ENCODE measurements around the gene EIF1.

Gene EIF1

DNA sequence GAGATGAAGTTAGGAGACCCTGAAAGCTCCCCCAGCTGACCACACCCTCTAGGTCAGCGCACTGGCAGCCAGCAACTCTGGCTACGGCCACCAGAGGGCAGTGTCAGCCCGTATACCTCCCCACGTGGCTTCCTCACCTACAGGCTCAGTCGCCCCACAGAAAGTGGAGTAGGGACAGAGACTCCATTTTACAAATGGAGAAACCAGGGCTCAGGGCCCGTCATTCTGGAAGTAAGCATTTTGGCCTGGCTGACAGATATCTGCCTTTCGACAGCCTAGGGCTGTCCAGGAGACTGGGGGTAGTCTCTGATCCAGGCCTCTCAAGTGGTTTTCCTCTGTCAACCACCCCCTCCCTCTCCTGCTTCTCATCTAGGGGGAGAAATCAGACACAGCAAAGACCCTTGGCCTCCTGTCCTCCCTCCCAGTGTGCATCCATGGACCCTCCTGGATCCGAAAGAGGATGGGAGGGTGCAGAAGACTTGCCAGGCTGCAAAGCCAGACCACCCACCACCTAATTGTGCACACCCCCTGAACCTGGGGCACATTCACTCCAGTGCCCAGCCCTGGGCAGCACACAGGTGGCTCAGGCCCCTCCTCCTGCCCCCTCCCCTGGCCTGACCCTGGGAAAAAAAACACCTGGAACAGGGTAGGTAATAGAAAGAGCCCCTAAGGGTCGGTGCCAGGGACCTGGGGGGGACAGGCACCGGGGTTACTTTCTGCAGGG, 49.6 kb downstream of the EIF1 start:
- TF ChIP-seq NFIC (IDR thresholded peaks at IDR 0.05): no peak
- TF ChIP-seq, protein P1, sequence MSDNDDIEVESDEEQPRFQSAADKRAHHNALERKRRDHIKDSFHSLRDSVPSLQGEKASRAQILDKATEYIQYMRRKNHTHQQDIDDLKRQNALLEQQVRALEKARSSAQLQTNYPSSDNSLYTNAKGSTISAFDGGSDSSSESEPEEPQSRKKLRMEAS (IDR thresholded peaks at IDR 0.05): peak; percentile 96
- no peak for TF ChIP-seq TAF1 (IDR thresholded peaks at IDR 0.05; ENCODE audit: low read depth)
- peak; percentile 46; the same call in 1 of the 2 replicates for TF ChIP-seq TCF12 (IDR thresholded peaks at IDR 0.05; ENCODE audit: low read depth)
- TF ChIP-seq CEBPB (IDR thresholded peaks at IDR 0.05): no peak
- TF ChIP-seq, protein P2, sequence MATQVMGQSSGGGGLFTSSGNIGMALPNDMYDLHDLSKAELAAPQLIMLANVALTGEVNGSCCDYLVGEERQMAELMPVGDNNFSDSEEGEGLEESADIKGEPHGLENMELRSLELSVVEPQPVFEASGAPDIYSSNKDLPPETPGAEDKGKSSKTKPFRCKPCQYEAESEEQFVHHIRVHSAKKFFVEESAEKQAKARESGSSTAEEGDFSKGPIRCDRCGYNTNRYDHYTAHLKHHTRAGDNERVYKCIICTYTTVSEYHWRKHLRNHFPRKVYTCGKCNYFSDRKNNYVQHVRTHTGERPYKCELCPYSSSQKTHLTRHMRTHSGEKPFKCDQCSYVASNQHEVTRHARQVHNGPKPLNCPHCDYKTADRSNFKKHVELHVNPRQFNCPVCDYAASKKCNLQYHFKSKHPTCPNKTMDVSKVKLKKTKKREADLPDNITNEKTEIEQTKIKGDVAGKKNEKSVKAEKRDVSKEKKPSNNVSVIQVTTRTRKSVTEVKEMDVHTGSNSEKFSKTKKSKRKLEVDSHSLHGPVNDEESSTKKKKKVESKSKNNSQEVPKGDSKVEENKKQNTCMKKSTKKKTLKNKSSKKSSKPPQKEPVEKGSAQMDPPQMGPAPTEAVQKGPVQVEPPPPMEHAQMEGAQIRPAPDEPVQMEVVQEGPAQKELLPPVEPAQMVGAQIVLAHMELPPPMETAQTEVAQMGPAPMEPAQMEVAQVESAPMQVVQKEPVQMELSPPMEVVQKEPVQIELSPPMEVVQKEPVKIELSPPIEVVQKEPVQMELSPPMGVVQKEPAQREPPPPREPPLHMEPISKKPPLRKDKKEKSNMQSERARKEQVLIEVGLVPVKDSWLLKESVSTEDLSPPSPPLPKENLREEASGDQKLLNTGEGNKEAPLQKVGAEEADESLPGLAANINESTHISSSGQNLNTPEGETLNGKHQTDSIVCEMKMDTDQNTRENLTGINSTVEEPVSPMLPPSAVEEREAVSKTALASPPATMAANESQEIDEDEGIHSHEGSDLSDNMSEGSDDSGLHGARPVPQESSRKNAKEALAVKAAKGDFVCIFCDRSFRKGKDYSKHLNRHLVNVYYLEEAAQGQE (IDR thresholded peaks at IDR 0.05; ENCODE audit: low read depth): no peak
- TF ChIP-seq RAD21 (IDR thresholded peaks at IDR 0.05; ENCODE audit: low read depth): peak; percentile 98
- TF ChIP-seq, protein P3, sequence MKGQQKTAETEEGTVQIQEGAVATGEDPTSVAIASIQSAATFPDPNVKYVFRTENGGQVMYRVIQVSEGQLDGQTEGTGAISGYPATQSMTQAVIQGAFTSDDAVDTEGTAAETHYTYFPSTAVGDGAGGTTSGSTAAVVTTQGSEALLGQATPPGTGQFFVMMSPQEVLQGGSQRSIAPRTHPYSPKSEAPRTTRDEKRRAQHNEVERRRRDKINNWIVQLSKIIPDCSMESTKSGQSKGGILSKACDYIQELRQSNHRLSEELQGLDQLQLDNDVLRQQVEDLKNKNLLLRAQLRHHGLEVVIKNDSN (IDR thresholded peaks at IDR 0.05): 0 out of 2 replicates have a peak, but pooled peaks have one; percentile 58
- no peak for TF ChIP-seq EP300 (IDR thresholded peaks at IDR 0.05; ENCODE audit: borderline replicate concordance)
- no peak for TF ChIP-seq EGR1 (IDR thresholded peaks at IDR 0.05)
- TF ChIP-seq TEAD4 (IDR thresholded peaks at IDR 0.05): no peak
- TF ChIP-seq ZBTB7A (IDR thresholded peaks at IDR 0.05; ENCODE audit: low read depth): no peak
- TF ChIP-seq YY1 (IDR thresholded peaks at IDR 0.05; ENCODE audit: low read depth): peak; percentile 76

DNA sequence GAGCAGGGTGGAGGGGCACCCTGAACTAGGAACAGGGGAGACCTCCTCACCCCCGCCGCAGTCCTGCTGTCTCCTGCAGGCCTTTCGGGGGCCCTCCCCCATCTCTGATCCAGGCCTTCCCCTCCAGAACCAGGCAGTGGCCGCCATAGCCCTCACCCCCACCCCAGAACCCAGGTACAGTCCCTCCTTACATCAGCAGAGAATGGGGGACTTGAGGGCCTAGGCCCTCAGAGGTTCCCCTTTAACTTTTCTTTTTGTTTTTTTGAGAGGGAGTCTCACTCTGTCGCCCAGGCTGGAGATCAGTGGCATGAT, 50.1 kb downstream of the EIF1 start:
- TF ChIP-seq TEAD4 (IDR thresholded peaks at IDR 0.05): no peak
- no peak for TF ChIP-seq YY1 (IDR thresholded peaks at IDR 0.05; ENCODE audit: low read depth)
- no peak for TF ChIP-seq EGR1 (IDR thresholded peaks at IDR 0.05)
- no peak for TF ChIP-seq TCF12 (IDR thresholded peaks at IDR 0.05; ENCODE audit: low read depth)
- TF ChIP-seq RAD21 (IDR thresholded peaks at IDR 0.05; ENCODE audit: low read depth): no peak
- no peak for TF ChIP-seq CEBPB (IDR thresholded peaks at IDR 0.05)
- TF ChIP-seq, protein P3 (IDR thresholded peaks at IDR 0.05): no peak
- TF ChIP-seq, protein P1 (IDR thresholded peaks at IDR 0.05): no peak
- TF ChIP-seq TAF1 (IDR thresholded peaks at IDR 0.05; ENCODE audit: low read depth): no peak
- no peak for TF ChIP-seq CREB1 (IDR thresholded peaks at IDR 0.05; ENCODE audit: low read depth)
- no peak for TF ChIP-seq ZBTB7A (IDR thresholded peaks at IDR 0.05; ENCODE audit: low read depth)
- TF ChIP-seq NFIC (IDR thresholded peaks at IDR 0.05): no peak

DNA sequence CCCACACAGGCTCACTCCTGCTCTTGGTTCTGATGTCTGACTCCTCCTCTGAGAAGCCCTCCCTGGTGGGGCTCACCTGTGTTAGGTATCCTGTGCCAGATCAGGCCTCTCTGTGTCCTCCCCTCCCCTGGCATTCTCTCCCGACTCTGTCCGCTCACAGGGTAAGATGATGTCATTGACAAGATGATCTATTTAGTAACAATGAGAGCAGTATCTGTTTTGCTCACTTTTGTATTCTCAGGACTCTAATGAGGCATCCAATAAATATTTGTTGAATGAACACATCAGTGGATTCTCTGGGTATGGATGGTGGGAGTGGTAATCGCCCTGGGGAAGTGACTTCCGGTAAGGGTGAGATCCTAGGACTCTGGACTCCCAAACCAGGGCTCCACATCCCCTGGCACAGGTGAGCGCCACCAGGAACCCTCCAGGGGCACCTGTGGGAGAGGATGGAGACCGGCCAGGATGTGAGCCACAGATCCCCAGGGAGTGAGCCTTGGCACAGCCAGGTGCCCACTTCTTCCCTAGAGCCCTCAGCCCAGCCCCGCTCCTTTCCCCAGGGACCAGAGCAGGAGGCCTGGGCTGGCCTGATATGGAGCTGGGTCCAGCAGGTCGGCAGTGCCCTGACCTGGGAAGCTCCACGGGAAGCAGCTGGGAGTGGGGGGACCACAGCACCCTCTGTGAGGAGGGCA, 51.1 kb downstream of the EIF1 start:
- TF ChIP-seq EGR1 (IDR thresholded peaks at IDR 0.05) (no peak), RAD21 (IDR thresholded peaks at IDR 0.05; ENCODE audit: low read depth) (no peak), TCF12 (IDR thresholded peaks at IDR 0.05; ENCODE audit: low read depth) (no peak), NFIC (IDR thresholded peaks at IDR 0.05) (no peak), FOXM1 (IDR thresholded peaks at IDR 0.05; ENCODE audit: borderline replicate concordance, low read depth) (no peak), ZBTB7A (IDR thresholded peaks at IDR 0.05; ENCODE audit: low read depth) (no peak), CREB1 (IDR thresholded peaks at IDR 0.05; ENCODE audit: low read depth) (no peak), CEBPB (IDR thresholded peaks at IDR 0.05) (no peak), TAF1 (IDR thresholded peaks at IDR 0.05; ENCODE audit: low read depth) (no peak)
- TF ChIP-seq, protein P1 (IDR thresholded peaks at IDR 0.05): no peak
- TF ChIP-seq, protein P2 (IDR thresholded peaks at IDR 0.05; ENCODE audit: low read depth): no peak
- TF ChIP-seq, protein P3 (IDR thresholded peaks at IDR 0.05): no peak

DNA sequence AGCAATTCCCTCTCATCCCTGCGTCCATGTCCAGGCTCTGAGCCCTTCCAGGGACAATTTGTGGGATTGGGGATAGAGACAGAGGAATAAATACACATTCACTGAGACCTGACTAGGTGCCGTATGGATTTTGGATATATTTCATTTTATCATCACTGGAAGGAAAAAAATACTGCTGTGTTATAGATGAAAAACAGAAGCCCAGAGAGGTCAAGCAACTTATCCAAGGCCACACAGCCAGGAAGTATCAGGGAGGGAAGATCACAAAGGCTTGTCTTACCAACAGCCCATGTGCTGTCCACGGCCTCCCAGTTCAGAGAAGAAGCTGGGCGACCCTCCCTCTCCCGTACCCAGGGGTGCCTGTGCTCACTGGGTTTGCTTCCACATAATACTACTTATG, 51.8 kb downstream of the EIF1 start:
- TF ChIP-seq CREB1 (IDR thresholded peaks at IDR 0.05; ENCODE audit: low read depth): no peak
- no peak for TF ChIP-seq FOXM1 (IDR thresholded peaks at IDR 0.05; ENCODE audit: borderline replicate concordance, low read depth)
- TF ChIP-seq CEBPB (IDR thresholded peaks at IDR 0.05): no peak
- no peak for TF ChIP-seq TCF12 (IDR thresholded peaks at IDR 0.05; ENCODE audit: low read depth)
- TF ChIP-seq TAF1 (IDR thresholded peaks at IDR 0.05; ENCODE audit: low read depth): 0 out of 2 replicates have a peak, but pooled peaks have one; percentile 20
- TF ChIP-seq, protein P1 (IDR thresholded peaks at IDR 0.05): no peak
- TF ChIP-seq RAD21 (IDR thresholded peaks at IDR 0.05; ENCODE audit: low read depth): no peak

Measured in Ishikawa (cell line).